Measurements from ENCODE around the gene NTMT1.

- TF ChIP-seq CTCF (IDR thresholded peaks at IDR 0.05; ENCODE audit: low read length) = no peak
- no peak for TF ChIP-seq EZH2 (IDR thresholded peaks at IDR 0.05; ENCODE audit: borderline replicate concordance, low read length)
These were observed 12.3 kb upstream of the NTMT1 start for GRCh38 chr9:129613520-129614175.
